ENCODE data around the gene TSGA10. TPM values are rescaled to one million over a fixed set of nuclear protein-coding genes. Genes with fewer than 3 reads are reported as not detected.

The TSGA10 gene
- total and polyA plus RNA-seq, 2 donors (not counting 3 experiments of a cell fraction or from before 2014, with no cell fraction given), result 0.12 to 2.7 TPM

DNA sequence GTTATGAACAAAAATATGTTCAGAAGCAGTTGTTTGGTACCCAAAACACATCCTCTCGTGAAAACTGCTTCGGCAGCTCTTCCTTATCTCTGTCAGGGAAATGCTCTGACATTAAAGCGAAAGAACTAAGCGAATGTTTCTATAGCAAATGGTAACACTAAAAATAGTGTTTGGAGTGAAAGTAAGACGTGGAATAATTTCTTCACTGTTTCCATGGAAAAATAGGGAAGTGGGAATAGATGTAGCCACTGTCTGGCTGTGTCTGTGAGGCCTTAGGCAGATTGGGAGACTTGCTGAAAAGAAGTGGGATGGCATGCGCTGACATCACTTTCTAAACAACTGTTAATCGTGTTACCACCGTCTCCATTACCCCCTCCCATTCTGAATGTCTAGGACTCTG, 207.2 kb downstream of the TSGA10 start:
- dilution Hi-C loops (cut with MboI; ENCODE audit: extremely low pct_ligation_motif_present, low sequenced_read_pairs), result no loop called here

More for the DNA sequence above, 207.2 kb downstream of the TSGA10 start:
- FAIRE-seq, result no peak
- no TSS peak for BruUV-seq (replicated peaks)
- Histone ChIP-seq H3K4me3 (replicated peaks in 1 of 3; ENCODE audit: insufficient read depth in 1 of 3, low read depth in 1 of 3, low read length in 3 of 3) (no peak overlapping the region), H3K27ac (ENCODE audit: insufficient read depth, low read depth, low read length) (no peak overlapping the region), H3K9ac (replicated peaks; ENCODE audit: extremely low read depth, insufficient read depth, low read length) (no peak overlapping the region), H3K27me3 (ENCODE audit: control insufficient read depth in 2 of 2, insufficient read depth in 2 of 2, low read length in 2 of 2) (peaks cover 10 to 12% of the 10 kb centered on the region in 2 experiments), H3K79me2 (ENCODE audit: control insufficient read depth, insufficient read depth, low read length) (no peaks in the 10 kb centered on the region), H3K36me3 (ENCODE audit: control insufficient read depth in 2 of 2, extremely low read depth in 1 of 2, insufficient read depth in 2 of 2, low read length in 2 of 2) (no peaks in the 10 kb centered on the region), H4K20me1 (replicated peaks; ENCODE audit: control insufficient read depth, extremely low read depth, insufficient read depth, low read length) (no peaks in the 10 kb centered on the region), H2AFZ (ENCODE audit: low read depth, low read length) (no peak overlapping the region), H3K9me3 (replicated peaks; ENCODE audit: control insufficient read depth, insufficient read depth, low read length) (no peaks in the 10 kb centered on the region), H3K9me1 (replicated peaks; ENCODE audit: control insufficient read depth, extremely low read depth, insufficient read depth, low read length) (no peaks in the 10 kb centered on the region), H3K4me1 (ENCODE audit: control insufficient read depth, extremely low read depth, insufficient read depth, low read length) (no peaks in the 10 kb centered on the region), H3K4me2 (ENCODE audit: insufficient read depth, low read length) (no peak overlapping the region)
- intact Hi-C loops (cut with micrococcal nuclease), result no loop called here
- no peak for TF ChIP-seq FOS (IDR thresholded peaks at IDR 0.05; ENCODE audit: borderline replicate concordance, insufficient read depth, low read length)
- TF ChIP-seq, protein P1, sequence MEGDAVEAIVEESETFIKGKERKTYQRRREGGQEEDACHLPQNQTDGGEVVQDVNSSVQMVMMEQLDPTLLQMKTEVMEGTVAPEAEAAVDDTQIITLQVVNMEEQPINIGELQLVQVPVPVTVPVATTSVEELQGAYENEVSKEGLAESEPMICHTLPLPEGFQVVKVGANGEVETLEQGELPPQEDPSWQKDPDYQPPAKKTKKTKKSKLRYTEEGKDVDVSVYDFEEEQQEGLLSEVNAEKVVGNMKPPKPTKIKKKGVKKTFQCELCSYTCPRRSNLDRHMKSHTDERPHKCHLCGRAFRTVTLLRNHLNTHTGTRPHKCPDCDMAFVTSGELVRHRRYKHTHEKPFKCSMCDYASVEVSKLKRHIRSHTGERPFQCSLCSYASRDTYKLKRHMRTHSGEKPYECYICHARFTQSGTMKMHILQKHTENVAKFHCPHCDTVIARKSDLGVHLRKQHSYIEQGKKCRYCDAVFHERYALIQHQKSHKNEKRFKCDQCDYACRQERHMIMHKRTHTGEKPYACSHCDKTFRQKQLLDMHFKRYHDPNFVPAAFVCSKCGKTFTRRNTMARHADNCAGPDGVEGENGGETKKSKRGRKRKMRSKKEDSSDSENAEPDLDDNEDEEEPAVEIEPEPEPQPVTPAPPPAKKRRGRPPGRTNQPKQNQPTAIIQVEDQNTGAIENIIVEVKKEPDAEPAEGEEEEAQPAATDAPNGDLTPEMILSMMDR (IDR thresholded peaks at IDR 0.05; ENCODE audit: extremely low read depth in 1 of 2, insufficient read depth in 1 of 2, low read depth in 1 of 2, low read length in 2 of 2), result no peak
- no peak for TF ChIP-seq MYC (IDR thresholded peaks at IDR 0.05; ENCODE audit: low read depth, low read length)
- TF ChIP-seq EZH2 (IDR thresholded peaks at IDR 0.05; ENCODE audit: borderline replicate concordance, low read depth, low read length, severe bottlenecking), result no peak
- no peak for TF ChIP-seq GATA2 (IDR thresholded peaks at IDR 0.05; ENCODE audit: insufficient read depth, insufficient read length, low read depth, low read length)
- no peak for TF ChIP-seq JUN (IDR thresholded peaks at IDR 0.05; ENCODE audit: borderline replicate concordance, insufficient read depth, insufficient read length, low read depth)
- TF ChIP-seq, protein P2, sequence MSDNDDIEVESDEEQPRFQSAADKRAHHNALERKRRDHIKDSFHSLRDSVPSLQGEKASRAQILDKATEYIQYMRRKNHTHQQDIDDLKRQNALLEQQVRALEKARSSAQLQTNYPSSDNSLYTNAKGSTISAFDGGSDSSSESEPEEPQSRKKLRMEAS (IDR thresholded peaks at IDR 0.05; ENCODE audit: insufficient read depth, insufficient read length), result no peak
- no peak for TF ChIP-seq POLR2A (IDR thresholded peaks at IDR 0.05; ENCODE audit: low read depth, low read length)
- TF ChIP-seq POLR2AphosphoS5 (IDR thresholded peaks at IDR 0.05; ENCODE audit: insufficient read depth, low read depth, low read length), result no peak
- POLR2A ChIA-PET, result no interaction called here
- CTCF ChIA-PET, result interaction anchor here (1.0 to 1.4 kb wide), 2 partner anchors 10 to 12 kb away, joined by 3 to 4 read pairs; partner anchors contain the start of gene CRACDL
- no peak for DNase-seq (ENCODE audit: low read depth, low spot score)

Small RNA genes lying within 50 kb of the gene (small RNA-seq; reads per million reads assigned to genes)
- not detected for gene AC092587.1 (ENCODE audit: insufficient read depth, insufficient read length, low read depth, low replicate concordance)

Other genes with a start within 250 kb of the TSGA10 start
- gene CRACDL, start 218.7 kb downstream of the TSGA10 start, total RNA-seq, result 3.8 and 6.3 TPM in 2 replicates
- 0.92 and 1.6 TPM in 2 replicates for gene CRACDL, start 218.7 kb downstream of the TSGA10 start, polyA plus RNA-seq
- gene C2orf15, start 13.2 kb downstream of the TSGA10 start, total RNA-seq, result not detected in 2 replicates
- gene C2orf15, start 13.2 kb downstream of the TSGA10 start, polyA plus RNA-seq, result not detected in 2 replicates
- 4.8 and 5.3 TPM in 2 replicates for gene LIPT1, start within 50 bp of the TSGA10 start, total RNA-seq
- gene LIPT1, start within 50 bp of the TSGA10 start, polyA plus RNA-seq, result 3.3 and 3.7 TPM in 2 replicates
- gene MITD1, start 26.1 kb upstream of the TSGA10 start, total RNA-seq, result 29.8 and 30.0 TPM in 2 replicates
- gene MITD1, start 26.1 kb upstream of the TSGA10 start, polyA plus RNA-seq, result 8.2 and 11.1 TPM in 2 replicates
- gene MRPL30, start 26.2 kb upstream of the TSGA10 start, total RNA-seq, result 28.4 and 30.7 TPM in 2 replicates
- 12.9 and 14.7 TPM in 2 replicates for gene MRPL30, start 26.2 kb upstream of the TSGA10 start, polyA plus RNA-seq
- not detected in 2 replicates for gene LYG2, start 100.7 kb upstream of the TSGA10 start, total RNA-seq
- gene LYG2, start 100.7 kb upstream of the TSGA10 start, polyA plus RNA-seq, result not detected in 2 replicates
- 0.35 and 0.55 TPM in 2 replicates for gene LYG1, start 146.3 kb upstream of the TSGA10 start, total RNA-seq
- 1.7 and 1.8 TPM in 2 replicates for gene LYG1, start 146.3 kb upstream of the TSGA10 start, polyA plus RNA-seq
- gene TXNDC9, start 181.4 kb upstream of the TSGA10 start, total RNA-seq, result 45.8 and 48.7 TPM in 2 replicates
- gene TXNDC9, start 181.4 kb upstream of the TSGA10 start, polyA plus RNA-seq, result 17.4 and 18.6 TPM in 2 replicates
- 53.5 and 54.5 TPM in 2 replicates for gene EIF5B, start 182.4 kb upstream of the TSGA10 start, total RNA-seq
- 6.3 and 10.1 TPM in 2 replicates for gene EIF5B, start 182.4 kb upstream of the TSGA10 start, polyA plus RNA-seq

Measured in endothelial cell of umbilical vein (primary cell).